ENCODE data around the gene OBI1. TPM values are rescaled to one million over a fixed set of nuclear protein-coding genes. Genes with fewer than 3 reads are reported as not detected.

The OBI1 gene
- total RNA-seq, 2 donors from 2014 or later = 16.7 to 28.6 TPM

DNA sequence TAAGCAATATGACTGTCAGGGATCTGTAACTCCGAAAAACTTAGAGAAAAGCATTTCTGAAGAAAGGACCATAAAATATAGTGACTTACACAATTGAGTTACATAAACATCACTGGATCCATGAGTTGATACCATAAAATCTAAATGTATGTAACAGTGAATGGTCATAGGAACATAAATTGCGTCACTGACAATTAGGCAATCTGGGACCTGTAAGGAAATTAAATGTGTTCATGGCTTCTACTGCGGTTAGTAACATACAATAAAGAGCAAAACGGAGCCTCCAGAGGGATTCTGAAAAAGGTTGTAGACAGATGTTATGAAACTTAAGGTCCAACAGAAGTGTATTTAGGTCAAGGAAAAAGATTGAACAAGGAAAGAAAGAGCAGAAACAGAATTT lies 82.7 kb downstream of the OBI1 start:
- Histone ChIP-seq H3K4me1 (ENCODE audit: control insufficient read depth, insufficient read depth, low read length) (no peaks in the 10 kb centered on the region), H3K9ac (ENCODE audit: extremely low read depth, low read length, poor library complexity, severe bottlenecking) (no peak overlapping the region), H3K27ac (ENCODE audit: low read depth, low read length) (no peak overlapping the region), H3K27me3 (ENCODE audit: control insufficient read depth, insufficient read depth, low read length, poor library complexity, severe bottlenecking) (no peaks in the 10 kb centered on the region), H3K9me3 (ENCODE audit: control insufficient read depth, low read length) (no peaks in the 10 kb centered on the region), H3K4me3 (ENCODE audit: low read length) (no peak overlapping the region), H3K36me3 (ENCODE audit: control insufficient read depth, insufficient read depth, low read length) (no peaks in the 10 kb centered on the region)
- TF ChIP-seq, protein P1, sequence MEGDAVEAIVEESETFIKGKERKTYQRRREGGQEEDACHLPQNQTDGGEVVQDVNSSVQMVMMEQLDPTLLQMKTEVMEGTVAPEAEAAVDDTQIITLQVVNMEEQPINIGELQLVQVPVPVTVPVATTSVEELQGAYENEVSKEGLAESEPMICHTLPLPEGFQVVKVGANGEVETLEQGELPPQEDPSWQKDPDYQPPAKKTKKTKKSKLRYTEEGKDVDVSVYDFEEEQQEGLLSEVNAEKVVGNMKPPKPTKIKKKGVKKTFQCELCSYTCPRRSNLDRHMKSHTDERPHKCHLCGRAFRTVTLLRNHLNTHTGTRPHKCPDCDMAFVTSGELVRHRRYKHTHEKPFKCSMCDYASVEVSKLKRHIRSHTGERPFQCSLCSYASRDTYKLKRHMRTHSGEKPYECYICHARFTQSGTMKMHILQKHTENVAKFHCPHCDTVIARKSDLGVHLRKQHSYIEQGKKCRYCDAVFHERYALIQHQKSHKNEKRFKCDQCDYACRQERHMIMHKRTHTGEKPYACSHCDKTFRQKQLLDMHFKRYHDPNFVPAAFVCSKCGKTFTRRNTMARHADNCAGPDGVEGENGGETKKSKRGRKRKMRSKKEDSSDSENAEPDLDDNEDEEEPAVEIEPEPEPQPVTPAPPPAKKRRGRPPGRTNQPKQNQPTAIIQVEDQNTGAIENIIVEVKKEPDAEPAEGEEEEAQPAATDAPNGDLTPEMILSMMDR (conservative IDR thresholded peaks at IDR 0.05) = no peak
- Mint-ChIP-seq H3K36me3 (ENCODE audit: low read depth) (no peaks in the 10 kb centered on the region), H3K27ac (no peak overlapping the region), H3K4me1 (no peaks in the 10 kb centered on the region), H3K4me3 (no peak overlapping the region), H3K9me3 (no peaks in the 10 kb centered on the region), H3K27me3 (ENCODE audit: insufficient read depth) (peaks cover 18% of the 10 kb centered on the region)
- no peak for DNase-seq
- WGBS, 2 experiments (ENCODE audit: insufficient coverage in 1 of 2, insufficient read length in 1 of 2) = 92 to 98% methylated on average over 4 of the region's 4 CpGs

DNA sequence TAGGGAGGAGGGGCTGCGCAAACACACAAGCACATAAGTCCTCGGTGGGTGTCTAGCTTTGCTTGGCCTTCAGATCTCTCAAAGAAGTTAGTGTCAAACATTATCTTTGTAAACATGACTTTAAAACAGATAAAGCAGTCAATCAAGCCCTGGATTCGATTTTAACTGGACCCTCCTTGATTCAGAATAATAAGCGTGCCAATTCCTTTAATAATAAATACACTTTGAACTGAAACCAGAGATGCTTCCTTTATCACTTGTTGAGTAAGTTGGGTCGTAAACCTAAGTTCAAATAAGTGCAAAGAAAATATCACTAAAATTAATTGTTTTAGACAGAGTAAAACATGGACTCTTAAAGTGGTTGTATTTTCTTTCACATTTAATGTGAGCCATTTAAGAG lies 86.5 kb downstream of the OBI1 start:
- Mint-ChIP-seq H3K4me1 (no peaks in the 10 kb centered on the region), H3K27me3 (ENCODE audit: insufficient read depth) (peaks cover 5% of the 10 kb centered on the region), H3K9me3 (no peaks in the 10 kb centered on the region), H3K27ac (no peak overlapping the region), H3K4me3 (no peak overlapping the region), H3K36me3 (ENCODE audit: low read depth) (no peaks in the 10 kb centered on the region)
- H3K9ac ChIP-seq (ENCODE audit: extremely low read depth, low read length, poor library complexity, severe bottlenecking) = no peak overlapping the region
- TF ChIP-seq, protein P1 (conservative IDR thresholded peaks at IDR 0.05) = no peak
- H3K4me3 ChIP-seq (ENCODE audit: low read length) = no peak overlapping the region
- 96 to 100% methylated on average over 4 to 5 of the region's 5 CpGs for WGBS, 2 experiments (ENCODE audit: insufficient coverage in 1 of 2, insufficient read length in 1 of 2)
- no peak for DNase-seq
- no peaks in the 10 kb centered on the region for H3K36me3 ChIP-seq (ENCODE audit: control insufficient read depth, insufficient read depth, low read length)
- H3K27me3 ChIP-seq (ENCODE audit: control insufficient read depth, insufficient read depth, low read length, poor library complexity, severe bottlenecking) = no peaks in the 10 kb centered on the region
- no peak overlapping the region for H3K27ac ChIP-seq (ENCODE audit: low read depth, low read length)
- H3K4me1 ChIP-seq (ENCODE audit: control insufficient read depth, insufficient read depth, low read length) = no peaks in the 10 kb centered on the region
- H3K9me3 ChIP-seq (ENCODE audit: control insufficient read depth, low read length) = no peaks in the 10 kb centered on the region

DNA sequence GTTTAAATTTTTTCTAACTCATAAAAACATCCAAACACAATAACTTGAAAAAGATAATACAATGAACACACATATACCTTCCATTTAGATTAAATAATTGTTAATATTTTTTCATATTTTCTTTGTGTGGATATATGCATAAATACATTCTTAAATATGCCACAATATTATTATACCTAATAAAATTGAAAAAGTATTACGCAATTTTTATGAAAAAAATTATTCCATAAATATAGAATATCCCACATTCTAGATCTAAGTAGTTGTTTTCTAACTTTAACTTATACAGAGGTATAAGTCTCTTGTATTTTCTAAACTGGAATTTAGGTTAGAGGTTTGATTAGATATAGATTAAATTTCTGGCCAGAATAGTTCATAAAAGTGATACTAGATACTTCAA lies 89.9 kb downstream of the OBI1 start:
- no CpG with 5 or more reads among the region's 1 CpG for WGBS, 2 experiments (ENCODE audit: insufficient coverage in 1 of 2, insufficient read length in 1 of 2)
- H3K27ac ChIP-seq (ENCODE audit: low read depth, low read length) = no peak overlapping the region
- H3K4me3 Mint-ChIP-seq = no peak overlapping the region
- no peak overlapping the region for H3K4me3 ChIP-seq (ENCODE audit: low read length)
- no peaks in the 10 kb centered on the region for H3K4me1 ChIP-seq (ENCODE audit: control insufficient read depth, insufficient read depth, low read length)
- TF ChIP-seq, protein P1 (conservative IDR thresholded peaks at IDR 0.05) = no peak
- no peaks in the 10 kb centered on the region for H3K27me3 ChIP-seq (ENCODE audit: control insufficient read depth, insufficient read depth, low read length, poor library complexity, severe bottlenecking)
- H3K36me3 Mint-ChIP-seq (ENCODE audit: low read depth) = no peaks in the 10 kb centered on the region
- H3K9me3 ChIP-seq (ENCODE audit: control insufficient read depth, low read length) = no peaks in the 10 kb centered on the region
- no peaks in the 10 kb centered on the region for H3K9me3 Mint-ChIP-seq
- no peak overlapping the region for H3K9ac ChIP-seq (ENCODE audit: extremely low read depth, low read length, poor library complexity, severe bottlenecking)
- no peaks in the 10 kb centered on the region for H3K36me3 ChIP-seq (ENCODE audit: control insufficient read depth, insufficient read depth, low read length)
- H3K27ac Mint-ChIP-seq = no peak overlapping the region
- H3K4me1 Mint-ChIP-seq = no peaks in the 10 kb centered on the region
- peaks cover 5% of the 10 kb centered on the region for H3K27me3 Mint-ChIP-seq (ENCODE audit: insufficient read depth)
- DNase-seq = no peak

Data from endodermal cell (in vitro differentiated cells).